K562 (cell line): ENCODE measurements around the gene ZFYVE27. TPM values are rescaled to one million over a fixed set of nuclear protein-coding genes. Genes with fewer than 3 reads are reported as not detected.

ENCODE experiments used
- KAT2B ChIP-seq: IDR thresholded peaks from one replicate; pipeline ENCODE4 v1.6.1; 2012; ENCODE audit warnings: low read depth, mild to moderate bottlenecking, control low read depth, inconsistent platforms, low read length, moderate library complexity
- MAZ ChIP-seq, 2 experiments: fragments of 450-650 bp in 1 of 2; sonication (generic) in 1 of 2; formaldehyde crosslinking; IDR thresholded peaks in 1 of 2; conservative IDR thresholded peaks in 1 of 2; 2 replicates each; pipeline versions ENCODE4 v1.4.0 to v1.5.0; 2020; ENCODE audit warnings: mild to moderate bottlenecking in 1 of 2, missing genetic modification reagents in 1 of 2
- MYBL2 ChIP-seq, 2 experiments: fragments of 450-650 bp in 1 of 2; sonication (generic) in 1 of 2; formaldehyde crosslinking in 1 of 2; IDR thresholded peaks; 2 replicates each; pipeline versions ENCODE4 v1.6.1 to v1.8.1; 2017 to 2022; ENCODE audit warnings: borderline replicate concordance in 1 of 2, inconsistent platforms in 1 of 2, low read depth in 1 of 2, mild to moderate bottlenecking in 1 of 2, missing genetic modification reagents in 1 of 2, moderate library complexity in 1 of 2
- POLR2A ChIP-seq: fragments of 450-650 bp; conservative IDR thresholded peaks from 2 replicates; pipeline ENCODE4 v1.6.1; 2016
- RCOR1 ChIP-seq, 2 experiments: IDR thresholded peaks; 2 replicates each; pipeline ENCODE4 v1.6.1; 2012; ENCODE audit warnings: low read depth in 2 of 2, low read length in 2 of 2, borderline replicate concordance in 1 of 2, improper control_type of control experiment in 1 of 2
- STAG1 ChIP-seq: sonication (generic); formaldehyde crosslinking; IDR thresholded peaks from 2 replicates; pipeline ENCODE4 v1.5.0; 2020; ENCODE audit warnings: missing genetic modification reagents, borderline replicate concordance
- TSHZ1 ChIP-seq: fragments of 250-450 bp; sonication (Bioruptor Pico); IDR thresholded peaks from 2 replicates; pipeline ENCODE4 v1.4.0; 2020; ENCODE audit warnings: mild to moderate bottlenecking, moderate library complexity
- XRCC4 ChIP-seq: IDR thresholded peaks from one replicate; pipeline ENCODE4 v1.6.1; 2011; ENCODE audit not compliant: insufficient read depth, insufficient read length; ENCODE audit errors: extremely low read depth
- ZNF384 ChIP-seq: IDR thresholded peaks from 2 replicates; pipeline ENCODE4 v1.6.1; 2012; ENCODE audit warnings: low read depth, low read length, improper control_type of control experiment
- ZNF431 ChIP-seq: sonication (generic); formaldehyde crosslinking; IDR thresholded peaks from 2 replicates; pipeline ENCODE4 v1.8.0; 2022; ENCODE audit warnings: mild to moderate bottlenecking, missing genetic modification reagents
- ZSCAN29 ChIP-seq: fragments of 450-650 bp; IDR thresholded peaks from 2 replicates; pipeline ENCODE4 v1.6.1; 2017
- polyA plus RNA-seq, 8 experiments: library from polyadenylated mRNA; depleted of rRNA in 4 of 8; stranded (reverse) in 5 of 8; unstranded in 3 of 8; fragments of >200 nt; fragmentation: Nextera tagmentation in 2 of 8; fragmentation: Illumina TruSeq in 1 of 8; extraction: Ambion mirVana in 2 of 8; extraction: Trizol in 1 of 8; gene quantifications; 2 replicates each; pipeline versions ENCODE4 v1.2.1 to v1.2.3, GENCODE V29; 2011 to 2014; ENCODE audit warnings: inconsistent platforms in 1 of 8, missing spikeins in 1 of 8
- total RNA-seq, 7 experiments: library from RNA; depleted of rRNA in 6 of 7; stranded (reverse); fragments of >200 nt in 6 of 7; fragmentation: Illumina TruSeq in 2 of 7; extraction: Trizol in 2 of 7; gene quantifications; 2 replicates each; pipeline versions ENCODE4 v1.2.1 to v1.2.3, GENCODE V29; 2011 to 2021; ENCODE audit warnings: low replicate concordance in 1 of 7
- TF ChIP-seq, protein P1 (sequence below): fragments of 450-650 bp; IDR thresholded peaks from 2 replicates; pipeline ENCODE4 v1.6.1; 2017; ENCODE audit warnings: antibody characterized with exemption, mild to moderate bottlenecking
- TF ChIP-seq, protein P2 (sequence below): fragments of 250-450 bp; sonication (Bioruptor Pico); IDR thresholded peaks from 2 replicates; pipeline ENCODE4 v1.8.0; 2022; ENCODE audit warnings: inconsistent platforms
- TF ChIP-seq, protein P3 (sequence below): sonication (generic); formaldehyde crosslinking; IDR thresholded peaks from 2 replicates; pipeline ENCODE4 v1.8.0; 2022; ENCODE audit warnings: mild to moderate bottlenecking, missing genetic modification reagents

ZFYVE27 gene
- total and polyA plus RNA-seq, 9 of the 15 experiments (the other 6 are each of a cell fraction or from before 2014, with no cell fraction given): 0.81 to 21.9 (median 15.3) TPM

GRCh38 chr10:97771913-97772823, 35.2 kb downstream of the ZFYVE27 start, which contains the start of gene SFRP5 (continued):
- TF ChIP-seq TSHZ1 (CRISPR knock-in tag) (no peak), STAG1 (no peak), POLR2A (no peak), ZSCAN29 (no peak), KAT2B (no peak), XRCC4 (no peak), ZNF384 (no peak), MYBL2 (IDR thresholded peaks at IDR 0.05; ENCODE audit: low read depth) (no peak), MYBL2 (CRISPR knock-in tag; IDR thresholded peaks at IDR 0.05; ENCODE audit: borderline replicate concordance) (no peak), ZNF431 (CRISPR knock-in tag) (no peak), MAZ (CRISPR knock-in tag; conservative IDR thresholded peaks at IDR 0.05 in 1 of 2, IDR thresholded peaks at IDR 0.05 in 1 of 2) (no peak), RCOR1 (IDR thresholded peaks at IDR 0.05; ENCODE audit: borderline replicate concordance in 1 of 2, low read depth in 2 of 2, low read length in 2 of 2) (peak in 1 of 2 experiments; percentile 90; a peak in 2 of 4 replicates)
- TF ChIP-seq, protein P1, sequence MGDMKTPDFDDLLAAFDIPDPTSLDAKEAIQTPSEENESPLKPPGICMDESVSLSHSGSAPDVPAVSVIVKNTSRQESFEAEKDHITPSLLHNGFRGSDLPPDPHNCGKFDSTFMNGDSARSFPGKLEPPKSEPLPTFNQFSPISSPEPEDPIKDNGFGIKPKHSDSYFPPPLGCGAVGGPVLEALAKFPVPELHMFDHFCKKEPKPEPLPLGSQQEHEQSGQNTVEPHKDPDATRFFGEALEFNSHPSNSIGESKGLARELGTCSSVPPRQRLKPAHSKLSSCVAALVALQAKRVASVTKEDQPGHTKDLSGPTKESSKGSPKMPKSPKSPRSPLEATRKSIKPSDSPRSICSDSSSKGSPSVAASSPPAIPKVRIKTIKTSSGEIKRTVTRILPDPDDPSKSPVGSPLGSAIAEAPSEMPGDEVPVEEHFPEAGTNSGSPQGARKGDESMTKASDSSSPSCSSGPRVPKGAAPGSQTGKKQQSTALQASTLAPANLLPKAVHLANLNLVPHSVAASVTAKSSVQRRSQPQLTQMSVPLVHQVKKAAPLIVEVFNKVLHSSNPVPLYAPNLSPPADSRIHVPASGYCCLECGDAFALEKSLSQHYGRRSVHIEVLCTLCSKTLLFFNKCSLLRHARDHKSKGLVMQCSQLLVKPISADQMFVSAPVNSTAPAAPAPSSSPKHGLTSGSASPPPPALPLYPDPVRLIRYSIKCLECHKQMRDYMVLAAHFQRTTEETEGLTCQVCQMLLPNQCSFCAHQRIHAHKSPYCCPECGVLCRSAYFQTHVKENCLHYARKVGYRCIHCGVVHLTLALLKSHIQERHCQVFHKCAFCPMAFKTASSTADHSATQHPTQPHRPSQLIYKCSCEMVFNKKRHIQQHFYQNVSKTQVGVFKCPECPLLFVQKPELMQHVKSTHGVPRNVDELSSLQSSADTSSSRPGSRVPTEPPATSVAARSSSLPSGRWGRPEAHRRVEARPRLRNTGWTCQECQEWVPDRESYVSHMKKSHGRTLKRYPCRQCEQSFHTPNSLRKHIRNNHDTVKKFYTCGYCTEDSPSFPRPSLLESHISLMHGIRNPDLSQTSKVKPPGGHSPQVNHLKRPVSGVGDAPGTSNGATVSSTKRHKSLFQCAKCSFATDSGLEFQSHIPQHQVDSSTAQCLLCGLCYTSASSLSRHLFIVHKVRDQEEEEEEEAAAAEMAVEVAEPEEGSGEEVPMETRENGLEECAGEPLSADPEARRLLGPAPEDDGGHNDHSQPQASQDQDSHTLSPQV: no peak
- TF ChIP-seq, protein P2, sequence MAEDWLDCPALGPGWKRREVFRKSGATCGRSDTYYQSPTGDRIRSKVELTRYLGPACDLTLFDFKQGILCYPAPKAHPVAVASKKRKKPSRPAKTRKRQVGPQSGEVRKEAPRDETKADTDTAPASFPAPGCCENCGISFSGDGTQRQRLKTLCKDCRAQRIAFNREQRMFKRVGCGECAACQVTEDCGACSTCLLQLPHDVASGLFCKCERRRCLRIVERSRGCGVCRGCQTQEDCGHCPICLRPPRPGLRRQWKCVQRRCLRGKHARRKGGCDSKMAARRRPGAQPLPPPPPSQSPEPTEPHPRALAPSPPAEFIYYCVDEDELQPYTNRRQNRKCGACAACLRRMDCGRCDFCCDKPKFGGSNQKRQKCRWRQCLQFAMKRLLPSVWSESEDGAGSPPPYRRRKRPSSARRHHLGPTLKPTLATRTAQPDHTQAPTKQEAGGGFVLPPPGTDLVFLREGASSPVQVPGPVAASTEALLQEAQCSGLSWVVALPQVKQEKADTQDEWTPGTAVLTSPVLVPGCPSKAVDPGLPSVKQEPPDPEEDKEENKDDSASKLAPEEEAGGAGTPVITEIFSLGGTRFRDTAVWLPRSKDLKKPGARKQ (CRISPR knock-in tag): no peak
- TF ChIP-seq, protein P3, sequence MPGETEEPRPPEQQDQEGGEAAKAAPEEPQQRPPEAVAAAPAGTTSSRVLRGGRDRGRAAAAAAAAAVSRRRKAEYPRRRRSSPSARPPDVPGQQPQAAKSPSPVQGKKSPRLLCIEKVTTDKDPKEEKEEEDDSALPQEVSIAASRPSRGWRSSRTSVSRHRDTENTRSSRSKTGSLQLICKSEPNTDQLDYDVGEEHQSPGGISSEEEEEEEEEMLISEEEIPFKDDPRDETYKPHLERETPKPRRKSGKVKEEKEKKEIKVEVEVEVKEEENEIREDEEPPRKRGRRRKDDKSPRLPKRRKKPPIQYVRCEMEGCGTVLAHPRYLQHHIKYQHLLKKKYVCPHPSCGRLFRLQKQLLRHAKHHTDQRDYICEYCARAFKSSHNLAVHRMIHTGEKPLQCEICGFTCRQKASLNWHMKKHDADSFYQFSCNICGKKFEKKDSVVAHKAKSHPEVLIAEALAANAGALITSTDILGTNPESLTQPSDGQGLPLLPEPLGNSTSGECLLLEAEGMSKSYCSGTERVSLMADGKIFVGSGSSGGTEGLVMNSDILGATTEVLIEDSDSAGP (CRISPR knock-in tag): no peak
